Upper lobe of left lung (tissue), 6 donors: ENCODE results near the gene PLPPR1. TPM values are rescaled to one million over a fixed set of nuclear protein-coding genes. Genes with fewer than 3 reads are reported as not detected.

Experiments
- ATAC-seq, 2 donors: fragments of 200-7000 bp; cut with Tn5 transposase; one replicate each; pipeline ENCODE4 v1.9.1; 2022; ENCODE audit warnings: mild to moderate bottlenecking in 2 of 2, moderate library complexity in 2 of 2; ENCODE audit not compliant: low FRiP score in 2 of 2
- DNase-seq, 2 donors: peaks; one replicate each; pipeline ENCODE4 v3.0.0-alpha.2; 2019 to 2020
- H3K27ac ChIP-seq, 4 donors: fragments of 200-600 bp; sonication (generic); one replicate each; pipeline ENCODE4 v1.5.1; 2016 to 2019
- H3K27me3 ChIP-seq, 4 donors: fragments of 200-600 bp; sonication (generic); one replicate each; pipeline ENCODE4 v1.5.1; 2017 to 2019
- H3K36me3 ChIP-seq, 4 donors: fragments of 200-600 bp; sonication (generic); one replicate each; pipeline ENCODE4 v1.5.1; 2016 to 2019
- H3K4me1 ChIP-seq, 4 donors: fragments of 200-600 bp; sonication (generic); one replicate each; pipeline ENCODE4 v1.5.1; 2018 to 2019
- H3K4me3 ChIP-seq, 4 donors: fragments of 200-600 bp; sonication (generic); one replicate each; pipeline ENCODE4 v1.5.1; 2017 to 2019; ENCODE audit warnings: mild to moderate bottlenecking in 2 of 4, moderate library complexity in 1 of 4
- H3K9me3 ChIP-seq, 4 donors: fragments of 200-600 bp; sonication (generic); one replicate each; pipeline ENCODE4 v1.5.1; 2018 to 2019
- CTCF ChIP-seq, 6 experiments: fragments of 450-650 bp in 4 of 6; fragments of 200-600 bp in 2 of 6; sonication (generic) in 2 of 6; IDR thresholded peaks; one replicate each; pipeline ENCODE4 v1.5.1; 2016 to 2019; ENCODE audit warnings: antibody characterized with exemption in 6 of 6
- EP300 ChIP-seq, 4 donors: sonication (generic); formaldehyde crosslinking; IDR thresholded peaks; one replicate each; pipeline ENCODE4 v1.5.1; 2017; ENCODE audit warnings: antibody characterized with exemption in 4 of 4, control low read depth in 2 of 4
- POLR2A ChIP-seq, 4 donors: fragments of 450-650 bp; IDR thresholded peaks; one replicate each; pipeline ENCODE4 v1.5.1; 2016 to 2017; ENCODE audit warnings: antibody characterized with exemption in 4 of 4, mild to moderate bottlenecking in 2 of 4
- POLR2AphosphoS5 ChIP-seq, 2 donors: sonication (generic); formaldehyde crosslinking; IDR thresholded peaks; one replicate each; pipeline ENCODE4 v1.5.1; 2017; ENCODE audit warnings: antibody characterized with exemption in 2 of 2
- WGBS, 2 donors: methylation state at CpG; one replicate each; pipeline ENCODE4 v1.1.5; 2017 to 2018; 5-methylcytosine and 5-hydroxymethylcytosine counted together
- total RNA-seq, 6 donors: library from RNA; depleted of rRNA in 4 of 6; stranded (reverse); fragments of >200 nt in 4 of 6; gene quantifications; one replicate each; pipeline versions ENCODE4 v1.1.0 to v1.2.1, GENCODE V29; 2016 to 2021
- donor health status: DM: no; HTN: no; CAD: no; lungs with moderate emphysema.
- donor health status: DM: no; HTN: yes; CAD: no; lungs with severe emphysema.

The PLPPR1 gene
- total RNA-seq, 6 donors from 2014 or later, result 0.44 to 5.1 (median 2.7) TPM; not detected in 1

DNA sequence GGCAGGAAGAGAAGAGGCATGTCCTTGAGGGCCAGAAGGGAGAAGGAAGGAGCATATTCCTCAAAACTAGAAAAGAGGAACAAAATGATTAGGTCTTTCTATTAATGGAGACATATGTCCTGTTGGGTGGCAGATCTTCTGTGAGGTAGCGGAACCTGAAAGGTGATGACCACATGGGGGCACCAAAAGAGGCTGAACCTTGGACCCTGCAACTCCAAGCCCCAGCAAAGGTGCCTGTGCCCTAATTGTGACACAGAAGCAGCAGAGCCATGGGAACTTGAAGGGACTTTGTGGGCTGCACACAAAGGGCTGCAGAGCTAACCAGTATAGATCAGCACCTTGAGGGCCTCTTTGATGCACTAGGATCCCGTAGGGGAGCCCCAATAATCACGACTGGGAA is 198.3 kb downstream of the PLPPR1 start:
- Histone ChIP-seq H3K36me3 (no peaks in the 10 kb centered on the region), H3K9me3 (no peaks in the 10 kb centered on the region), H3K27me3 (no peaks in the 10 kb centered on the region), H3K4me3 (no peak overlapping the region), H3K27ac (no peak overlapping the region), H3K4me1 (no peaks in the 10 kb centered on the region)
- DNase-seq (no peak), ATAC-seq (no peak)
- 55 to 84% methylated on average over 3 of the region's 3 CpGs for WGBS, 2 donors
- TF ChIP-seq POLR2AphosphoS5 (IDR thresholded peaks at IDR 0.05) (no peak), EP300 (IDR thresholded peaks at IDR 0.05) (no peak), CTCF (IDR thresholded peaks at IDR 0.05) (no peak)

DNA sequence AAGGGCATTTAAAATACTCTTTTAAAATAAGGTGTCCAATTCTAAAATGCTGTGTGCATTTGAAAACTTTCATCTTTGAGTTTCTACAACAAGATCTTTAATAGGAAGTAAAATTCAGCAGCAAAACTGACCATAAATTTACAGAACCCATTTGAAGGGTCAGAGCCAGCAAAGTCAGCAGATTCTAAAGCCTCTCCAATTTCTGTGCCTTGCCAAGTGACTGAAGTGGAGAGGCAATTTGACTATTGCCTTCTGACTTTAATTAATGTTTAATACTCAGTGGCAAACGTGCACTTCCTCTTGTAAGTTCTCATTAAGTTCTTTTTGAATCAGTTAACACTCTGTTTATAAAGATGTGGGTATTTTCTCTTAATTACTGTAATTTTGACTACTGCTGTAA is 201.1 kb downstream of the PLPPR1 start:
- ATAC-seq, result no peak
- H3K9me3 ChIP-seq, result no peaks in the 10 kb centered on the region
- no peaks in the 10 kb centered on the region for H3K4me1 ChIP-seq
- H3K36me3 ChIP-seq, result no peaks in the 10 kb centered on the region
- H3K4me3 ChIP-seq, result no peak overlapping the region
- TF ChIP-seq POLR2A (IDR thresholded peaks at IDR 0.05) (no peak), CTCF (IDR thresholded peaks at IDR 0.05) (no peak), POLR2AphosphoS5 (IDR thresholded peaks at IDR 0.05) (no peak), EP300 (IDR thresholded peaks at IDR 0.05) (no peak)
- no peaks in the 10 kb centered on the region for H3K27me3 ChIP-seq
- H3K27ac ChIP-seq, result no peak overlapping the region
- 3 to 7% methylated on average over 1 of the region's 1 CpG for WGBS, 2 donors
- DNase-seq, result no peak

- 93 to 98% methylated on average over 2 of the region's 2 CpGs for WGBS, 2 donors
- H3K36me3 ChIP-seq, result no peaks in the 10 kb centered on the region
- ATAC-seq (no peak), DNase-seq (no peak)
- TF ChIP-seq EP300 (IDR thresholded peaks at IDR 0.05) (no peak), CTCF (IDR thresholded peaks at IDR 0.05) (no peak), POLR2AphosphoS5 (IDR thresholded peaks at IDR 0.05) (no peak), POLR2A (IDR thresholded peaks at IDR 0.05) (no peak)
- no peaks in the 10 kb centered on the region for H3K27me3 ChIP-seq
- no peaks in the 10 kb centered on the region for H3K4me1 ChIP-seq
- H3K27ac ChIP-seq, result no peak overlapping the region
- no peak overlapping the region for H3K4me3 ChIP-seq
- no peaks in the 10 kb centered on the region for H3K9me3 ChIP-seq
Measured at GRCh38 chr9:101232405-101232977, 204.0 kb downstream of the PLPPR1 start.

- no peak overlapping the region for H3K4me3 ChIP-seq
- 33 to 36% methylated on average over 6 of the region's 6 CpGs for WGBS, 2 donors
- DNase-seq, result no peak
- H3K27ac ChIP-seq, result no peak overlapping the region
- no peaks in the 10 kb centered on the region for H3K36me3 ChIP-seq
- no peaks in the 10 kb centered on the region for H3K4me1 ChIP-seq
- ATAC-seq, result peak in 1 of 2 donors; percentile 45
- no peak for TF ChIP-seq POLR2AphosphoS5 (IDR thresholded peaks at IDR 0.05)
- TF ChIP-seq CTCF (IDR thresholded peaks at IDR 0.05), result peak in 2 of 6 experiments; percentile 44 to 53
- no peak for TF ChIP-seq EP300 (IDR thresholded peaks at IDR 0.05)
- TF ChIP-seq POLR2A (IDR thresholded peaks at IDR 0.05), result no peak
- no peaks in the 10 kb centered on the region for H3K9me3 ChIP-seq
- H3K27me3 ChIP-seq, result no peaks in the 10 kb centered on the region
Measured at GRCh38 chr9:101235105-101235866, 206.8 kb downstream of the PLPPR1 start.

GRCh38 chr9:101242651-101243050 is 214.1 kb downstream of the PLPPR1 start:
- no peak for ATAC-seq
- no peaks in the 10 kb centered on the region for H3K4me1 ChIP-seq
- no peaks in the 10 kb centered on the region for H3K36me3 ChIP-seq
- no peak overlapping the region for H3K4me3 ChIP-seq
- TF ChIP-seq POLR2AphosphoS5 (IDR thresholded peaks at IDR 0.05) (no peak), POLR2A (IDR thresholded peaks at IDR 0.05) (no peak), EP300 (IDR thresholded peaks at IDR 0.05) (no peak), CTCF (IDR thresholded peaks at IDR 0.05) (no peak)
- no peaks in the 10 kb centered on the region for H3K27me3 ChIP-seq
- no peak overlapping the region for H3K27ac ChIP-seq
- WGBS, 2 donors, result 92 to 93% methylated on average over 1 of the region's 1 CpG
- no peak for DNase-seq
- no peaks in the 10 kb centered on the region for H3K9me3 ChIP-seq
